Activated naive CD8-positive, alpha-beta T cell treated with anti-CD3 and anti-CD28 coated beads, Interleukin-2, amount 10 ng/mL, durations not matched to agents 7 days and 5 days (primary cell): ENCODE data around the gene XKR7. TPM values are rescaled to one million over a fixed set of nuclear protein-coding genes. Genes with fewer than 3 reads are reported as not detected.
A peak's percentile ranks its signal among the peaks of the same experiment; 100 is the strongest.
"Not testable (repeated sequence)": the region's sequence is repeated elsewhere in the genome, so short reads cannot be mapped to it uniquely, and the experiment has no call there.

Experiments used
- ATAC-seq: fragments of 150-1000 bp; cut with Tn5 transposase; one replicate; pipeline ENCODE4 v1.10.0; 2021; ENCODE audit warnings: low read depth, moderate library complexity
- POLR2A ChIA-PET: fragments of 350-600 bp; sonication (Branson Sonifier 250); formaldehyde crosslinking; loops from one replicate; lab custom pipeline; 2021; ENCODE audit warnings: antibody characterized with exemption; lab: Charles Lee
- DNase-seq: peaks from one replicate; pipeline ENCODE4 v3.0.0; 2021
- H3K27ac Mint-ChIP-seq: one replicate; pipeline ENCODE4 v1.8.0; 2022; ENCODE audit warnings: mild to moderate bottlenecking, mixed read lengths
- H3K27me3 Mint-ChIP-seq: one replicate; pipeline ENCODE4 v1.8.0; 2022; ENCODE audit warnings: mild to moderate bottlenecking, moderate library complexity, mixed read lengths
- H3K36me3 Mint-ChIP-seq: one replicate; pipeline ENCODE4 v1.8.0; 2021; ENCODE audit warnings: mild to moderate bottlenecking, mixed read lengths
- H3K4me1 Mint-ChIP-seq: one replicate; pipeline ENCODE4 v1.8.0; 2021; ENCODE audit warnings: mixed read lengths
- H3K4me3 Mint-ChIP-seq: one replicate; pipeline ENCODE4 v1.8.0; 2022; ENCODE audit warnings: mild to moderate bottlenecking, moderate library complexity, mixed read lengths
- H3K9me3 Mint-ChIP-seq: one replicate; pipeline ENCODE4 v1.8.0; 2021; ENCODE audit warnings: mixed read lengths
- total RNA-seq, 2 experiments: library from RNA; stranded (reverse); gene quantifications; one replicate each; pipeline ENCODE4 v1.2.3, GENCODE V29; 2021

XKR7 gene
- total RNA-seq, 2 experiments from 2014 or later, result not detected

GRCh38 chr20:31929631-31930030 lies 38.3 kb upstream of the XKR7 start:
- POLR2A ChIA-PET, H3K27ac Mint-ChIP-seq: not testable (repeated sequence)

GRCh38 chr20:31930779-31931178 lies 37.2 kb upstream of the XKR7 start:
- POLR2A ChIA-PET, result interaction anchor here (0.6 kb wide), 1 partner anchor 180 kb away, joined by 3 read pairs; no protein-coding TSS in a partner anchor
- no peak for DNase-seq
- Mint-ChIP-seq H3K36me3 (no peaks in the 10 kb centered on the region), H3K27ac (no peak overlapping the region), H3K27me3 (peaks cover 28% of the 10 kb centered on the region), H3K4me1 (no peaks in the 10 kb centered on the region), H3K4me3 (no peak overlapping the region), H3K9me3 (no peaks in the 10 kb centered on the region)
- ATAC-seq, result no peak

More at GRCh38 chr20:31929631-31930030, 38.3 kb upstream of the XKR7 start:
- not testable (repeated sequence) for H3K9me3 Mint-ChIP-seq, H3K4me1 Mint-ChIP-seq, H3K36me3 Mint-ChIP-seq, H3K4me3 Mint-ChIP-seq, ATAC-seq, DNase-seq
- peaks cover 30% of the 10 kb centered on the region for H3K27me3 Mint-ChIP-seq

GRCh38 chr20:31933698-31934097 lies 34.3 kb upstream of the XKR7 start:
- Mint-ChIP-seq H3K4me1 (no peaks in the 10 kb centered on the region), H3K9me3 (no peaks in the 10 kb centered on the region), H3K27ac (no peak overlapping the region), H3K4me3 (no peak overlapping the region), H3K27me3 (peaks cover 22% of the 10 kb centered on the region), H3K36me3 (no peaks in the 10 kb centered on the region)
- ATAC-seq (no peak), DNase-seq (no peak)
- POLR2A ChIA-PET, result no interaction called here

GRCh38 chr20:31934491-31934890 lies 33.5 kb upstream of the XKR7 start:
- no peaks in the 10 kb centered on the region for H3K4me1 Mint-ChIP-seq
- ATAC-seq (no peak), DNase-seq (no peak)
- peaks cover 18% of the 10 kb centered on the region for H3K27me3 Mint-ChIP-seq
- no peaks in the 10 kb centered on the region for H3K36me3 Mint-ChIP-seq
- POLR2A ChIA-PET, result no interaction called here
- H3K9me3 Mint-ChIP-seq, result no peaks in the 10 kb centered on the region
- H3K27ac Mint-ChIP-seq, result no peak overlapping the region
- no peak overlapping the region for H3K4me3 Mint-ChIP-seq

GRCh38 chr20:31934968-31935764 lies 32.8 kb upstream of the XKR7 start:
- no peak for ATAC-seq

GRCh38 chr20:31936420-31936819 lies 31.5 kb upstream of the XKR7 start:
- ATAC-seq, result no peak
- no peak for DNase-seq
- Mint-ChIP-seq H3K9me3 (no peaks in the 10 kb centered on the region), H3K27me3 (peaks cover 6% of the 10 kb centered on the region), H3K4me1 (no peaks in the 10 kb centered on the region), H3K36me3 (no peaks in the 10 kb centered on the region), H3K27ac (no peak overlapping the region), H3K4me3 (no peak overlapping the region)
- POLR2A ChIA-PET, result no interaction called here

More at GRCh38 chr20:31934968-31935764, 32.8 kb upstream of the XKR7 start:
- Mint-ChIP-seq H3K9me3 (no peaks in the 10 kb centered on the region), H3K36me3 (no peaks in the 10 kb centered on the region), H3K4me3 (no peak overlapping the region), H3K27ac (no peak overlapping the region), H3K27me3 (peaks cover 15% of the 10 kb centered on the region), H3K4me1 (no peaks in the 10 kb centered on the region)
- POLR2A ChIA-PET, result no interaction called here
- DNase-seq, result no peak

- POLR2A ChIA-PET, result no interaction called here
- ATAC-seq (no peak), DNase-seq (no peak)
- no peaks in the 10 kb centered on the region for H3K36me3 Mint-ChIP-seq
- no peak overlapping the region for H3K27ac Mint-ChIP-seq
- H3K4me1 Mint-ChIP-seq, result no peaks in the 10 kb centered on the region
- H3K27me3 Mint-ChIP-seq, result no peaks in the 10 kb centered on the region
- no peak overlapping the region for H3K4me3 Mint-ChIP-seq
- no peaks in the 10 kb centered on the region for H3K9me3 Mint-ChIP-seq
These were observed 30.1 kb upstream of the XKR7 start for GRCh38 chr20:31937820-31938219.

- POLR2A ChIA-PET, result no interaction called here
- no peaks in the 10 kb centered on the region for H3K4me1 Mint-ChIP-seq
- DNase-seq, result no peak
- H3K36me3 Mint-ChIP-seq, result no peaks in the 10 kb centered on the region
- no peak for ATAC-seq
- H3K9me3 Mint-ChIP-seq, result no peaks in the 10 kb centered on the region
- H3K27me3 Mint-ChIP-seq, result no peaks in the 10 kb centered on the region
- no peak overlapping the region for H3K27ac Mint-ChIP-seq
- no peak overlapping the region for H3K4me3 Mint-ChIP-seq
These were observed 28.3 kb upstream of the XKR7 start for GRCh38 chr20:31939661-31940060.

- ATAC-seq (no peak), DNase-seq (no peak)
- H3K4me3 Mint-ChIP-seq, result no peak overlapping the region
- peaks cover 7% of the 10 kb centered on the region for H3K36me3 Mint-ChIP-seq
- no peaks in the 10 kb centered on the region for H3K27me3 Mint-ChIP-seq
- H3K4me1 Mint-ChIP-seq, result no peaks in the 10 kb centered on the region
- no peak overlapping the region for H3K27ac Mint-ChIP-seq
- no peaks in the 10 kb centered on the region for H3K9me3 Mint-ChIP-seq
- POLR2A ChIA-PET, result no interaction called here
These were observed 24.9 kb upstream of the XKR7 start for GRCh38 chr20:31943052-31943471.

GRCh38 chr20:31945319-31945718 lies 22.6 kb upstream of the XKR7 start:
- Mint-ChIP-seq H3K27ac (no peak overlapping the region), H3K36me3 (peaks cover 22% of the 10 kb centered on the region), H3K27me3 (no peaks in the 10 kb centered on the region), H3K4me3 (no peak overlapping the region), H3K4me1 (peaks cover 8% of the 10 kb centered on the region), H3K9me3 (no peaks in the 10 kb centered on the region)
- POLR2A ChIA-PET, result no interaction called here
- no peak for ATAC-seq
- DNase-seq, result no peak

GRCh38 chr20:31945785-31946184 lies 22.2 kb upstream of the XKR7 start:
- H3K27ac Mint-ChIP-seq, result no peak overlapping the region
- POLR2A ChIA-PET, result no interaction called here
- no peak for DNase-seq
- no peaks in the 10 kb centered on the region for H3K9me3 Mint-ChIP-seq
- no peak overlapping the region for H3K4me3 Mint-ChIP-seq
- H3K4me1 Mint-ChIP-seq, result peaks cover 13% of the 10 kb centered on the region
- H3K27me3 Mint-ChIP-seq, result no peaks in the 10 kb centered on the region
- H3K36me3 Mint-ChIP-seq, result peaks cover 22% of the 10 kb centered on the region
- no peak for ATAC-seq

GRCh38 chr20:31948008-31948407 lies 19.9 kb upstream of the XKR7 start:
- H3K9me3 Mint-ChIP-seq, result no peaks in the 10 kb centered on the region
- ATAC-seq, result no peak
- peaks cover 23% of the 10 kb centered on the region for H3K4me1 Mint-ChIP-seq
- H3K27me3 Mint-ChIP-seq, result no peaks in the 10 kb centered on the region
- DNase-seq, result no peak
- peaks cover 28% of the 10 kb centered on the region for H3K36me3 Mint-ChIP-seq
- POLR2A ChIA-PET, result no interaction called here
- no peak overlapping the region for H3K27ac Mint-ChIP-seq
- H3K4me3 Mint-ChIP-seq, result no peak overlapping the region

- H3K4me3 Mint-ChIP-seq, result peak overlapping the region; percentile 99
- DNase-seq, result no peak
- peaks cover 5% of the 10 kb centered on the region for H3K27me3 Mint-ChIP-seq
- POLR2A ChIA-PET, result no interaction called here
- no peak overlapping the region for H3K27ac Mint-ChIP-seq
- peaks cover 23% of the 10 kb centered on the region for H3K4me1 Mint-ChIP-seq
- peaks cover 28% of the 10 kb centered on the region for H3K36me3 Mint-ChIP-seq
- no peak for ATAC-seq
- H3K9me3 Mint-ChIP-seq, result no peaks in the 10 kb centered on the region
These were observed 17.9 kb upstream of the XKR7 start for GRCh38 chr20:31949877-31950646.

GRCh38 chr20:31951203-31951529 lies 16.8 kb upstream of the XKR7 start:
- no peak for ATAC-seq
- DNase-seq, result no peak
- Mint-ChIP-seq H3K27me3 (peaks cover 6% of the 10 kb centered on the region), H3K27ac (peak overlapping the region; percentile 96), H3K4me1 (peaks cover 23% of the 10 kb centered on the region), H3K36me3 (peaks cover 25% of the 10 kb centered on the region), H3K4me3 (peak overlapping the region; percentile 99), H3K9me3 (no peaks in the 10 kb centered on the region)
- POLR2A ChIA-PET, result interaction anchor here (1.0 to 1.3 kb wide), 3 partner anchors 91 to 128 kb away, joined by 3 to 4 read pairs (median 3); no protein-coding TSS in a partner anchor
